Epithelial cell of esophagus (primary cell): ENCODE results near the gene ATP8B3.

Source experiments
- DNase-seq: peaks from one replicate; pipeline ENCODE4 v3.0.0; 2010; ENCODE audit warnings: low read depth
- H3K4me3 ChIP-seq: 2 replicates; pipeline ENCODE4 v1.5.1; 2011; ENCODE audit warnings: mild to moderate bottlenecking, low read length, control low read depth
- CTCF ChIP-seq: IDR thresholded peaks from 2 replicates; pipeline ENCODE4 v1.5.1; 2011; ENCODE audit warnings: low read depth, mild to moderate bottlenecking, low read length, control low read depth, inconsistent platforms; ENCODE audit not compliant: insufficient read depth; ENCODE audit errors: missing control alignments

ATP8B3 gene

GRCh38 chr19:1779574-1779973 is 32.5 kb downstream of the ATP8B3 start:
- no peak for DNase-seq
- no peak for TF ChIP-seq CTCF
- H3K4me3 ChIP-seq = no peak overlapping the region

- H3K4me3 ChIP-seq = no peak overlapping the region
- TF ChIP-seq CTCF = no peak
- DNase-seq = no peak
Observed at GRCh38 chr19:1777149-1777548, 34.9 kb downstream of the ATP8B3 start.

GRCh38 chr19:1776606-1777147 is 35.4 kb downstream of the ATP8B3 start:
- no peak for TF ChIP-seq CTCF
- DNase-seq = no peak
- H3K4me3 ChIP-seq = no peak overlapping the region

GRCh38 chr19:1775951-1776605 is 36.0 kb downstream of the ATP8B3 start:
- H3K4me3 ChIP-seq = no peak overlapping the region
- no peak for DNase-seq
- no peak for TF ChIP-seq CTCF

- TF ChIP-seq CTCF = peak; percentile 38
- H3K4me3 ChIP-seq = no peak overlapping the region
- DNase-seq = no peak
Observed at GRCh38 chr19:1774989-1775772, 36.9 kb downstream of the ATP8B3 start.

GRCh38 chr19:1773184-1773583 is 38.9 kb downstream of the ATP8B3 start:
- no peak for TF ChIP-seq CTCF
- no peak overlapping the region for H3K4me3 ChIP-seq
- DNase-seq = peak; percentile 94
